A549 (cell line): Measurements from ENCODE around the gene PDLIM1.

Source experiments
- CEBPB ChIP-seq, 2 experiments: fragments of >200 bp in 1 of 2; sonication (Bioruptor Twin) in 1 of 2; formaldehyde crosslinking in 1 of 2; IDR thresholded peaks; 2 replicates each; pipeline ENCODE4 v1.6.1; 2012 to 2016
- EP300 ChIP-seq, 2 experiments: fragments of >200 bp; sonication (Bioruptor Twin); formaldehyde crosslinking; IDR thresholded peaks; 2 replicates in 1 of 2; 3 replicates in 1 of 2; pipeline ENCODE4 v1.6.1; 2016 to 2017
- GATA3 ChIP-seq: IDR thresholded peaks from 2 replicates; pipeline ENCODE4 v1.6.1; 2012; ENCODE audit warnings: borderline replicate concordance
- JUNB ChIP-seq: fragments of >200 bp; sonication (Bioruptor Twin); formaldehyde crosslinking; IDR thresholded peaks from 2 replicates; pipeline ENCODE4 v1.6.1; 2016
- ZNF302 ChIP-seq: fragments of 250-450 bp; sonication (Bioruptor Pico); IDR thresholded peaks from 2 replicates; pipeline ENCODE4 v1.9.0; 2021; ENCODE audit warnings: inconsistent platforms, mild to moderate bottlenecking, moderate library complexity
- TF ChIP-seq, protein P1 (sequence below): fragments of >200 bp; sonication (Bioruptor Twin); formaldehyde crosslinking; IDR thresholded peaks from 3 replicates; pipeline ENCODE4 v1.5.1; 2016

DNA sequence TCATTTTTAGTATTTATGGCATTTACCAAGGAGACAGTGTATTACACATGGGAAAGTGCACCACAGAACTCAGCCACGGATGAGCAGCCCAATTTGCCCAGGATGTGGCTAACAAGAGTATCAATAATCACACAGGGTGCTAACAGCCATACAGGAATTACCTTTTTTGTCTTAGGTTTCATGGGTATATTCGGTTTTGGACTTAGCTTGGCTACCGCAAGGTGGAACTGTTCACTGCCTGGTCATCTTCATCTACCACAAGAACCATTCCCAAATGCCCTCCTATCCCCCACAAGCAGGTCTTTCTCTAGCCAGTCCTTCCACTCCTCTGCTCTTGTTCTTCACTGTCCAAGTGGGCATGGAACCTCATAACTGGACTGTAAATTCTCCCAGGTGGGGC, 6.0 kb downstream of the PDLIM1 start:
- TF ChIP-seq GATA3: no peak
- TF ChIP-seq EP300 (IDR thresholded peaks at IDR 0.05): no peak
- TF ChIP-seq JUNB: no peak
- TF ChIP-seq ZNF302 (CRISPR knock-in tag): no peak
- TF ChIP-seq CEBPB (IDR thresholded peaks at IDR 0.05): no peak
- TF ChIP-seq, protein P1, sequence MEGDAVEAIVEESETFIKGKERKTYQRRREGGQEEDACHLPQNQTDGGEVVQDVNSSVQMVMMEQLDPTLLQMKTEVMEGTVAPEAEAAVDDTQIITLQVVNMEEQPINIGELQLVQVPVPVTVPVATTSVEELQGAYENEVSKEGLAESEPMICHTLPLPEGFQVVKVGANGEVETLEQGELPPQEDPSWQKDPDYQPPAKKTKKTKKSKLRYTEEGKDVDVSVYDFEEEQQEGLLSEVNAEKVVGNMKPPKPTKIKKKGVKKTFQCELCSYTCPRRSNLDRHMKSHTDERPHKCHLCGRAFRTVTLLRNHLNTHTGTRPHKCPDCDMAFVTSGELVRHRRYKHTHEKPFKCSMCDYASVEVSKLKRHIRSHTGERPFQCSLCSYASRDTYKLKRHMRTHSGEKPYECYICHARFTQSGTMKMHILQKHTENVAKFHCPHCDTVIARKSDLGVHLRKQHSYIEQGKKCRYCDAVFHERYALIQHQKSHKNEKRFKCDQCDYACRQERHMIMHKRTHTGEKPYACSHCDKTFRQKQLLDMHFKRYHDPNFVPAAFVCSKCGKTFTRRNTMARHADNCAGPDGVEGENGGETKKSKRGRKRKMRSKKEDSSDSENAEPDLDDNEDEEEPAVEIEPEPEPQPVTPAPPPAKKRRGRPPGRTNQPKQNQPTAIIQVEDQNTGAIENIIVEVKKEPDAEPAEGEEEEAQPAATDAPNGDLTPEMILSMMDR: no peak
